RPMI8226 (cell line): Measurements from ENCODE around the gene FNDC3A.

Experiments used
- DNase-seq: peaks from one replicate; pipeline ENCODE4 v3.0.0-alpha.2; 2015

Gene FNDC3A

DNA sequence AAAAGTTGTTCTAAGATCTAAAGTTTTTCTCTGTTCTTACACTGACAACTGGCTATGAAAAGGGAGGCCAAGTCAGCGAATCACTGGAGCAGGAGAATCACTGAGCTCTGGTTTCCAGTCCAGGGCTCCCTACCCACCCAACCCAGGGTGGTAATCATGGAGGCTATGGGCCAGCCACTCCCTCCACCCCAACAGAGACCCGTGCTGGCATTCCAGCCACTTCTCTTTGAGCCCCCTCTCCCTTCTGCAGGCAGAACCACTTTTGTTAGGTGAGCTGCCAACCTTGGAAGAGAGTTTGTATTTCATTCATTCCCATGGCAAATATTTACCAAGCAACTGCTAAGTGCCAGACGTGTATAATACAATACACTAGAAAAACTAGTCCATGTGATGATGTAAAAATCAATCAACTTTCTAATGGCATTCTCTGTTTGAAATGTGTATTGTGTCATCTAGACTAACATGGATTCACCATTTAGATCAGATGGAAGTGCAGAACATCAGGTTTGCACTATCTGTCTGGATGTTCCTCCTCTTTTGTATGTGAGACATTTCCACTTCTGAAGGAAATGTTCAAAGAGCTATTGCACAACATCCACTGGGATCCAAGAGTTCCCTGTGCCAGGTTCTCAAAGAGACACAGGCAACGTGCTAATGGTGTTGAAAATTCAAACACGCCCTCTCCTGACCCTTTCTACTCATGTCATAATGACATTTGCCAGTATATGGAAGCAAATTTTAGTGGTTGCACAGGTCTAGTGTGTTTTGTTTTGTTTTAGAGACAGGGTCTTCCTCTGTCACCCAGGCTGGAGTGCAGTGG is 249.7 kb downstream of the FNDC3A start:
- DNase-seq = no peak

GRCh38 chr13:49226613-49227012 is 250.9 kb downstream of the FNDC3A start:
- DNase-seq = no peak

DNA sequence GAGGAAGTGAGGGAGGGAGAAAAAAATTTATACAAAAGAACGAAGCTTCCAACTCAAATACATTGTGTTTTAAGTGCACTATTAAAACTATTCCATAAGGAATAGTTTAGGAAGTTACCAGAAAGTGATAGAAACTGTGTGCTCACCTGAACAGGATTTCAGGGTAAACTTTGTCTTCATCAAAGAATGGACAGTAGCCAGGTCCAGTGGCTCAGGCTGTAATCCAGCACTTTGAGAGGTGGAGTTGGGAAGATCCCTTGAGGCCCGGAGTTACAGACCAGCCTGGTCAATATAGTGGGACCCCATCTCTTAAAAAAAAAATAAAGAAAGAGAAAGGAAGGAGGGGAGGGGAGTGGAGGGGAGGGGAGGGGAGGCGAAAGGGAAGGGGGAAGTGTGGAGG is 259.0 kb downstream of the FNDC3A start:
- DNase-seq = no peak

DNA sequence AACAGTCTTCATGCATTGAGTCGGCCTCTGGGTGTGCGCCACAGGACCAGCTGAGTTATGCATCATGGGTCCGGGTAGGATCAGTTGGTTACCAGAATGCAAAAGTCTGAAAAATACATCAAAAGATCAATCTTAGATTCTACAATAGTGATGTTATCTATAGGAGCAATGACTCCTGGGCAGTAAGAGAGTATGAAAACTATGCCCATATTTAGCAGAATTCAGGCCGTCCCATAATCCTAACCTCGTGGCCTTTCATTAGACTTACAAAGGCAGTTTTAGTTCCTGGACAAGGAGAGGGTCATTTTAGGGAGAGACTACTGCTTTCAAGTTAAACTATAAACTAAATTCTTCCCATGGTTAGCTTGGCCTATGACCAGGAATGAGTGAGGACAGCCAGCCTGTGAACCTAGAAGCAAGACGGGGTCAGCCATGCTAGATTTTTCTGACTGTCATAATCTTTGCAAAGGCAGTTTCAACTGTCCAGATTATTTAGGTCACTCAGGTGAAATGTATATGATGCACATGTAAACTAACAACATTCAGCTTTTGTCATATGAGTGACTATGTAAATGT is 260.2 kb downstream of the FNDC3A start:
- DNase-seq = no peak

- no peak for DNase-seq
These were observed 262.9 kb downstream of the FNDC3A start for GRCh38 chr13:49238621-49239020.

DNA sequence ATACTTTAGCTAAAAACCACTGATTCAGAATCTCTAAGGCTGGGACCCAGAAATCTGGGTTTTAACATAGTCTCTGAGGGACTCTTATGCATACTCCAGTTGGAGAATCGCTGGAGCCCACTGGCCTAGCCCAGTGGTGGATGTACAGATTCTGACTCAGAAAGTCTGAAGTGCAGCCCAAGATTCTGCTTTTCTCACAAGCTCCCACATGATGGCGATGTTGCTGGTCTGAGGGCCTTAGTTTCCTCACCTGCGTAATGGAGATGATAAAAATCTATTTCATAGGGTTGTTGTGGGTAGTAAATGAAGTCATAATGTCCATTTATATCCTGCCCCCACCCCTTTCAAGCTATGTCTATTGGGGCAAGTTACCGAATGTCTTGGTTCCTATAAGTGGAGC is 264.3 kb downstream of the FNDC3A start:
- DNase-seq = peak; percentile 22

DNA sequence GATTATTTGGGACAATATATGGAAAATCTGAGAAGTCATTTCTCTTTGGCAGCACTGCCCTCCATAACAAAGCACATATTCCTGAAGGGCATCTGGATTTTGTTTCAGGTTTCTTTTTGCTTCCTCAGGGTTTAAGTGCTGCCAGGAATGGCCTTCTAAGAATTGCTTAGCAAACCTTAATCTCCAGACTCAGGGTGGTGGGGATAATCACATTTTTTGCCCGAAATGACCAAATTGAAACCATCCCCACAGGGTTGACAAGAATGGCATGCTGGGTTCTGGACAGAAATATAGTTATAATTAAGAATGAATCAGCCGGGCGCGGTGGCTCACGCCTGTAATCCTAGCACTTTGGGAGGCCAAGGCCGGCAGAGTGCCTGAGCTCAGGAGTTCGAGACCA is 265.6 kb downstream of the FNDC3A start:
- no peak for DNase-seq

DNA sequence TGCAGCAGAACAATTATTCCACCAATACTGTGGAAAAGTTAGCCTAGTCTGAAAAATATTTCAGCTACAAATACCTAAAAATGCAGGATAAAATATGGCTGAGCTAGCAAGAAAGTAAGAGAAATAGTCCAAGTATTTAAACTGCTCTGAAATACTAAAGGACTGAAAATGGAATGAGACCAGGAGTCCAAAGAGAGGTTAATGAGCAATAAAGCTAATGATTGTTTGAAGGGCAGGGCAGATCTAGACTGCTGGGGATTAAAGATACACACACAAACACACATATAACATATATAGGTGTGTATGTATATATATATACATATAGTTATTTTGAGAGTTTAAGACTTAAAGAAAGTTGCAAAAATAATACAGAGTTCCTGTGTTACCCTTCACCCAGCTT is 269.4 kb downstream of the FNDC3A start:
- DNase-seq = no peak

GRCh38 chr13:49246850-49247642 is 271.3 kb downstream of the FNDC3A start:
- DNase-seq = no peak

DNA sequence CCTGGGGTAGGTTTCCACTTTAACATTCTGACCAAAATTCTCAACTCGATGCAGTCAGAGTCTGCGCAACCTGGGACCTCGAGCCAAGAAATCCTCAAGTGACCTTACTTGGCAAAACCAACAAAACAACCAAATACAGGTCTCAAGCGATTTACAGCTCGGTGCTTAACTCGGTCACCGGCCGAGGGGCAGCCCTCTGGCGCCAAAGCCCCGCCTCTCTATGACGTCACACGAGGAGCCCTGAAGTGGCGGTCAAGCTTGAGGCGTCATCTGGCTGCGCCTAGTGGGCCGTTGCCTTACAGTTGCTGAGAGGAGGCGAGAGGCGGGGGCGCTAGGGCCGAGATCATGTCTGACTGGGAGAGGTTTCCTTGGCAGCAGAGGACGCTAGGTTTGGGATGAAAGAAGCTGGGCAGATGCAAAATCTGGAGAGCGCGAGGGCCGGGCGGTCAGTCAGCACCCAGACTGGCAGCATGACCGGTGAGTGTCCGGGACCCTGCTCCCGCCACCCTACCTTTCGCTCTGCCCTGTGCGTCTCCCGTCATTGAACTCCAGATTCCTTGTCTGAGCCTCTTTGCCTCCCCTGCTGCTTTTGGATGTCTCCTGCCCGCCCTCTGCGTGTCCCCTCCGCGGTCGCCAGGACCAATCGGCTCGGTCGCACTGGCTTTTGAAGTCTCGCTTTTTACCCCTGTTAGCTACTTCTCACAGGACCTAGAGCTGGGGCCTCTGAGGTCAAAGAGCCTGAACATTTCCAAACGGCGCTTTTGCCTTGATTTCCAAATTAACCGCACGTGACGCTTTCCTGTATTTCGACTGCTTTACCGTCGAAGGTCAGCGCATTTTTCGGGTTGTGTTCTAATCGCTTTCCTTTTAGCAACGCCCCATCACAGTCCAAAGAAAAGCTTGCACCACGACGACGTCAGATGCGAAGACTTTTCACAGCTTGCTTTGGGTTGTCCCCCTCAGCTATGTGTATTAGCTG is 272.2 kb downstream of the FNDC3A start, which contains the start of gene CDADC1:
CDADC1 (plus strand) TSS at position 283 of the 979 bp plus-strand sequence; CDS start at position 396, 113 bp downstream.
- DNase-seq = peak; percentile 95

- peak; percentile 3 for DNase-seq
These were observed 272.9 kb downstream of the FNDC3A start for GRCh38 chr13:49248622-49249002.

- no peak for DNase-seq
These were observed 275.6 kb downstream of the FNDC3A start for GRCh38 chr13:49251326-49251725.

DNA sequence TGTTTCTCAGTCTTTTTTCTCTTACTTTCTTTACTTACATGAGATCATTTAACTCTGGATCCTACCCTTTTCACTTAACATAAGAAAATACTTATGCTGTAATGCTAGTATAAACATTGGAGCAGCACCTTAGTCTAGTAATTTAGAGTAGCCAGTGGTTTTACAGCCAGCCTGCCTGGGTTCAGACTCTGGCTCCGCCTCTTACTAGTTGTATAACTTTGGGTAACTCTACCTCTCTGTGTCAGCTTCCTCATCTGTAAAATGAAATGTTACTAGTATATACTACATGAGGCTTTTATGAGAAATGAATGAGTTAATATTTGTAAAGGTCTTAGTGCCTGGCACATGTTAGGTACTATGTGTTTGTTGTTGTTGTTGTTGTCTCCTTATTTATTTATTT is 277.6 kb downstream of the FNDC3A start:
- no peak for DNase-seq

- no peak for DNase-seq
These were observed 278.3 kb downstream of the FNDC3A start for GRCh38 chr13:49254007-49254406.

DNA sequence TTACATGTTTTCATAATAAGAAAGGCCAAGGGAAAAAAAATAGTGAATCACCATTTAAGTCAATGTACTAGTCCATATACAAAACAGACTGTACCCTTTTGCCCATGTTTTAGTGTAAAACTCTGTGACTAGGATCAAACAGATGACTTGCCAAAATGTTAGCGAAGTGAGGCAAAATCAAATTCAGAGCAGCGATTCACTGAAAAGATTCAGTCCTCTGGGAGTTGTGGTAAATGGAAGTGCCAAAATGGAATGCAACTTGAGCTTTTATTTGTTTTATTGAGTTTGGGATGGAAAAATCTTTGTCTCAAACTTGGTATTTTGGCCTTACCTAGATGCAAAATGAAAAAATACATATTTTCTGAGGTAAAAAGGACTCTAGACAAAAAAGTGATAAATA is 281.1 kb downstream of the FNDC3A start:
- DNase-seq = no peak

GRCh38 chr13:49258089-49258796 is 282.5 kb downstream of the FNDC3A start:
- DNase-seq = no peak
